CD14-positive monocyte (primary cell): ENCODE data around the gene PKN3. TPM values are rescaled to one million over a fixed set of nuclear protein-coding genes. Genes with fewer than 3 reads are reported as not detected.

Experiments used
- DNase-seq, 3 donors: peaks; one replicate each; pipeline ENCODE4 v3.0.0-alpha.2; 2011 to 2022
- H2AFZ ChIP-seq: 2 replicates; pipeline ENCODE4 v1.6.0; 2012; ENCODE audit warnings: mild to moderate bottlenecking, low read depth, low read length, inconsistent platforms; ENCODE audit not compliant: insufficient read depth, poor library complexity, severe bottlenecking
- H3K27ac ChIP-seq, 2 donors: 1 replicate in 1 of 2; 2 replicates in 1 of 2; pipeline ENCODE4 v1.5.1; 2012 to 2013; ENCODE audit warnings: low read length in 2 of 2, control low read depth in 1 of 2, inconsistent platforms in 1 of 2, low read depth in 1 of 2, mild to moderate bottlenecking in 1 of 2
- H3K27me3 ChIP-seq, 2 donors: one replicate each; pipeline versions ENCODE4 v1.6.0 to v1.6.1; 2011 to 2013; ENCODE audit warnings: low read length in 2 of 2; ENCODE audit not compliant: control insufficient read depth in 2 of 2, insufficient read depth in 2 of 2
- H3K36me3 ChIP-seq, 2 donors: replicated peaks in 1 of 2; 1 replicate in 1 of 2; 2 replicates in 1 of 2; pipeline versions ENCODE4 v1.5.1 to v1.6.1; 2012 to 2013; ENCODE audit warnings: low read length in 2 of 2, control low read depth in 1 of 2, inconsistent platforms in 1 of 2, mild to moderate bottlenecking in 1 of 2; ENCODE audit not compliant: insufficient read depth in 2 of 2, control insufficient read depth in 1 of 2
- H3K4me1 ChIP-seq, 2 donors: 1 replicate in 1 of 2; 2 replicates in 1 of 2; pipeline versions ENCODE4 v1.5.1 to v1.6.1; 2012 to 2013; ENCODE audit warnings: low read length in 2 of 2, control low read depth in 1 of 2, inconsistent platforms in 1 of 2, mild to moderate bottlenecking in 1 of 2, moderate library complexity in 1 of 2; ENCODE audit not compliant: insufficient read depth in 2 of 2, control insufficient read depth in 1 of 2
- H3K4me2 ChIP-seq: replicated peaks from 2 replicates; pipeline ENCODE3; 2012; ENCODE audit warnings: low read length, moderate library complexity, mild to moderate bottlenecking; ENCODE audit not compliant: poor library complexity, severe bottlenecking; ENCODE audit errors: extremely low read depth
- H3K4me3 ChIP-seq, 3 experiments: fragments of 200-600 bp in 1 of 3; sonication (generic) in 1 of 3; replicated peaks in 1 of 3; 1 replicate in 2 of 3; 2 replicates in 1 of 3; pipeline ENCODE4 v1.5.1; 2011 to 2013; ENCODE audit warnings: low read length in 3 of 3, mild to moderate bottlenecking in 3 of 3, control low read depth in 2 of 3, low read depth in 2 of 3, inconsistent platforms in 1 of 3, moderate library complexity in 1 of 3
- H3K79me2 ChIP-seq: 2 replicates; pipeline ENCODE4 v1.6.0; 2012; ENCODE audit warnings: mild to moderate bottlenecking, control low read depth, inconsistent platforms, low read length, moderate library complexity; ENCODE audit not compliant: insufficient read depth
- H3K9ac ChIP-seq: 2 replicates; pipeline ENCODE4 v1.6.0; 2017; ENCODE audit warnings: low read length, mild to moderate bottlenecking; ENCODE audit not compliant: insufficient read depth, poor library complexity, severe bottlenecking
- H3K9me3 ChIP-seq, 2 donors: replicated peaks in 1 of 2; 1 replicate in 1 of 2; 2 replicates in 1 of 2; pipeline versions ENCODE4 v1.5.1 to v1.6.1; 2012 to 2013; ENCODE audit warnings: low read length in 2 of 2, control low read depth in 1 of 2; ENCODE audit not compliant: control insufficient read depth in 1 of 2, insufficient read depth in 1 of 2
- H4K20me1 ChIP-seq: 2 replicates; pipeline ENCODE4 v1.6.0; 2012; ENCODE audit warnings: mild to moderate bottlenecking, low read length, control low read depth, moderate library complexity; ENCODE audit not compliant: insufficient read depth
- H3K27ac Mint-ChIP-seq, 7 donors: one replicate each; pipeline ENCODE4 v1.8.0; 2020; ENCODE audit warnings: mild to moderate bottlenecking in 7 of 7, mixed read lengths in 7 of 7, moderate library complexity in 6 of 7, inconsistent platforms in 2 of 7
- H3K27me3 Mint-ChIP-seq, 3 donors: one replicate each; pipeline ENCODE4 v1.8.0; 2021 to 2022; ENCODE audit warnings: low read depth in 3 of 3, mild to moderate bottlenecking in 3 of 3, mixed read lengths in 3 of 3, moderate library complexity in 3 of 3, inconsistent platforms in 1 of 3
- H3K36me3 Mint-ChIP-seq, 2 donors: one replicate each; pipeline ENCODE4 v1.8.0; 2020; ENCODE audit warnings: mixed read lengths in 2 of 2, inconsistent platforms in 1 of 2, mild to moderate bottlenecking in 1 of 2
- H3K4me1 Mint-ChIP-seq: one replicate; pipeline ENCODE4 v1.8.0; 2020; ENCODE audit warnings: mild to moderate bottlenecking, mixed read lengths
- H3K4me3 Mint-ChIP-seq, 2 donors: one replicate each; pipeline ENCODE4 v1.8.0; 2020; ENCODE audit warnings: mild to moderate bottlenecking in 2 of 2, mixed read lengths in 2 of 2, moderate library complexity in 1 of 2
- H3K9me3 Mint-ChIP-seq, 7 donors: one replicate each; pipeline ENCODE4 v1.8.0; 2020 to 2022; ENCODE audit warnings: mixed read lengths in 7 of 7, mild to moderate bottlenecking in 6 of 7, moderate library complexity in 6 of 7, inconsistent platforms in 2 of 7
- WGBS: methylation state at CpG from one replicate; pipeline ENCODE4 v1.1.5; 2013; ENCODE audit warnings: missing lambda C conversion rate; ENCODE audit not compliant: insufficient coverage; 5-methylcytosine and 5-hydroxymethylcytosine counted together
- intact Hi-C, 2 donors: fragments of 100-400 bp; cut with micrococcal nuclease; formaldehyde crosslinking; loops; one replicate each; pipeline versions ENCODE4 v1.15.0 to v1.15.1; 2023
- polyA plus RNA-seq, 3 donors: library from polyadenylated mRNA; depleted of rRNA in 1 of 3; unstranded in 2 of 3; stranded (reverse) in 1 of 3; fragments of 300-500 nt in 2 of 3; fragments of >200 nt in 1 of 3; fragmentation: Illumina TruSeq in 2 of 3; gene quantifications; 1 replicate in 2 of 3; 2 replicates in 1 of 3; pipeline ENCODE4 v1.2.3, GENCODE V29; 2012 to 2021
- TF ChIP-seq, protein P1 (sequence below): fragments of 200-600 bp; IDR thresholded peaks from one replicate; pipeline ENCODE4 v1.8.0; 2022; ENCODE audit warnings: antibody characterized with exemption, mild to moderate bottlenecking

The PKN3 gene
- polyA plus RNA-seq, 3 donors, result 0.11 to 0.49 (median 0.27) TPM

GRCh38 chr9:128715436-128715750, 13.1 kb downstream of the PKN3 start:
- H3K36me3 ChIP-seq, result peaks cover 2 to 7% of the 10 kb centered on the region in 2 donors
- no peaks in the 10 kb centered on the region for H3K9me3 ChIP-seq
- 100% methylated on average over 2 of the region's 6 CpGs for WGBS
- Mint-ChIP-seq H3K27ac (no peak overlapping the region), H3K36me3 (peaks cover 0 to 8% of the 10 kb centered on the region in 2 donors), H3K4me1 (no peaks in the 10 kb centered on the region), H3K9me3 (peaks cover 0 to 2% (median 0%) of the 10 kb centered on the region in 7 donors), H3K27me3 (peaks cover 0 to 1% (median 0%) of the 10 kb centered on the region in 3 donors), H3K4me3 (no peak overlapping the region)
- no peaks in the 10 kb centered on the region for H3K79me2 ChIP-seq
- no peak overlapping the region for H3K4me3 ChIP-seq
- intact Hi-C loops, result no loop called here
- H3K27ac ChIP-seq, result no peak overlapping the region
- no peak overlapping the region for H3K4me2 ChIP-seq
- no peak overlapping the region for H2AFZ ChIP-seq
- H3K4me1 ChIP-seq, result no peaks in the 10 kb centered on the region
- DNase-seq, result no peak
- no peaks in the 10 kb centered on the region for H3K27me3 ChIP-seq
- no peak overlapping the region for H3K9ac ChIP-seq
- TF ChIP-seq, protein P1, sequence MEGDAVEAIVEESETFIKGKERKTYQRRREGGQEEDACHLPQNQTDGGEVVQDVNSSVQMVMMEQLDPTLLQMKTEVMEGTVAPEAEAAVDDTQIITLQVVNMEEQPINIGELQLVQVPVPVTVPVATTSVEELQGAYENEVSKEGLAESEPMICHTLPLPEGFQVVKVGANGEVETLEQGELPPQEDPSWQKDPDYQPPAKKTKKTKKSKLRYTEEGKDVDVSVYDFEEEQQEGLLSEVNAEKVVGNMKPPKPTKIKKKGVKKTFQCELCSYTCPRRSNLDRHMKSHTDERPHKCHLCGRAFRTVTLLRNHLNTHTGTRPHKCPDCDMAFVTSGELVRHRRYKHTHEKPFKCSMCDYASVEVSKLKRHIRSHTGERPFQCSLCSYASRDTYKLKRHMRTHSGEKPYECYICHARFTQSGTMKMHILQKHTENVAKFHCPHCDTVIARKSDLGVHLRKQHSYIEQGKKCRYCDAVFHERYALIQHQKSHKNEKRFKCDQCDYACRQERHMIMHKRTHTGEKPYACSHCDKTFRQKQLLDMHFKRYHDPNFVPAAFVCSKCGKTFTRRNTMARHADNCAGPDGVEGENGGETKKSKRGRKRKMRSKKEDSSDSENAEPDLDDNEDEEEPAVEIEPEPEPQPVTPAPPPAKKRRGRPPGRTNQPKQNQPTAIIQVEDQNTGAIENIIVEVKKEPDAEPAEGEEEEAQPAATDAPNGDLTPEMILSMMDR, result no peak
- no peaks in the 10 kb centered on the region for H4K20me1 ChIP-seq

DNA sequence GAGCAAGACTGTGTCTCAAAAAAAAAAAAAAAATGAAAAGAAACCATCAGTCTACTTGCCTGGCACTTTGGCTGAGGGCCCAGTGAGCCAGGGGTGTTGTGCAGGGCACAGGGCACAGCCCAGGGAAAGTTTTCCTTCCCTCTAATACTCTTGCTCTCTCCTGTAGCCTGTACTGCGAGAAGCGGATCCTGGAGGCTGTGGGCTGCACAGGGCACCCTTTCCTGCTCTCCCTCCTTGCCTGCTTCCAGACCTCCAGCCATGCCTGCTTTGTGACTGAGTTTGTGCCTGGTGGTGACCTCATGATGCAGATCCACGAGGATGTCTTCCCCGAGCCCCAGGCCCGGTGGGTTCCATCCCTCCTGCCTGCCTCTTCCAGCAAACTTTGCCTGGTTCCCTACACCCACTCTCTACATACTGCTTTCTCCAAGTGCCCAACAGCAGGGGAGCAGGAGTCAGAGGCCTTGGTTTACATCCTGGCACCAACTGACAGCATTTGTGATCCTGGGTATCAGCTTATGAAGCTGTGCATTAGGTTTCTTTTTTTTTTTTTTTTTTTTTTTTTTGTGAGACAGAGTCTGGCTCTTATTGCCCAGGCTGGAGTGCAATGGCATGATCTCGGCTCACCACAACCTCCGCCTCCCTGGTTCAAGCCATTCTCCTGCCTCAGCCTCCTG, 14.4 kb downstream of the PKN3 start:
- H3K9ac ChIP-seq, result no peak overlapping the region

More for the DNA sequence above, 14.4 kb downstream of the PKN3 start:
- intact Hi-C loops, result no loop called here
- peaks cover 0 to 2% (median 0%) of the 10 kb centered on the region in 7 donors for H3K9me3 Mint-ChIP-seq
- H2AFZ ChIP-seq, result no peak overlapping the region
- no peak for DNase-seq
- H3K36me3 ChIP-seq, result peaks cover 16 to 20% of the 10 kb centered on the region in 2 donors
- H3K79me2 ChIP-seq, result no peaks in the 10 kb centered on the region
- no peak overlapping the region for H3K4me3 ChIP-seq
- WGBS, result 98% methylated on average over 7 of the region's 7 CpGs
- H4K20me1 ChIP-seq, result no peaks in the 10 kb centered on the region
- H3K27ac Mint-ChIP-seq, result peak overlapping the region in 2 of 7 donors; percentile 2 to 15
- TF ChIP-seq, protein P1, result no peak
- no peak overlapping the region for H3K4me3 Mint-ChIP-seq
- H3K27ac ChIP-seq, result no peak overlapping the region
- H3K4me2 ChIP-seq, result no peak overlapping the region
- peaks cover 0 to 1% (median 0%) of the 10 kb centered on the region in 3 donors for H3K27me3 Mint-ChIP-seq
- no peaks in the 10 kb centered on the region for H3K4me1 ChIP-seq
- H3K9me3 ChIP-seq, result no peaks in the 10 kb centered on the region
- H3K4me1 Mint-ChIP-seq, result no peaks in the 10 kb centered on the region
- H3K36me3 Mint-ChIP-seq, result peaks cover 6 to 21% of the 10 kb centered on the region in 2 donors
- no peaks in the 10 kb centered on the region for H3K27me3 ChIP-seq
